ENCODE data around the gene CDH13. TPM values are rescaled to one million over a fixed set of nuclear protein-coding genes. Genes with fewer than 3 reads are reported as not detected.

The CDH13 gene
- total RNA-seq, 1 experiment from 2014 or later, result 36.5 TPM

GRCh38 chr16:83343935-83344366 lies 717.2 kb downstream of the CDH13 start:
- peak; percentile 77 for DNase-seq (ENCODE audit: low read depth)

GRCh38 chr16:83345846-83346640 lies 719.3 kb downstream of the CDH13 start:
- no peak for DNase-seq (ENCODE audit: low read depth)

- no peak for DNase-seq (ENCODE audit: low read depth)
Observed at GRCh38 chr16:83348991-83349390, 722.2 kb downstream of the CDH13 start.

GRCh38 chr16:83350481-83350880 lies 723.7 kb downstream of the CDH13 start:
- no peak for DNase-seq (ENCODE audit: low read depth)

GRCh38 chr16:83351846-83352245 lies 725.1 kb downstream of the CDH13 start:
- DNase-seq (ENCODE audit: low read depth), result no peak

GRCh38 chr16:83353241-83353640 lies 726.5 kb downstream of the CDH13 start:
- no peak for DNase-seq (ENCODE audit: low read depth)

- DNase-seq (ENCODE audit: low read depth), result no peak
Observed at GRCh38 chr16:83354015-83354414, 727.2 kb downstream of the CDH13 start.

- no peak for DNase-seq (ENCODE audit: low read depth)
Observed at GRCh38 chr16:83355570-83356218, 728.9 kb downstream of the CDH13 start.

- DNase-seq (ENCODE audit: low read depth), result peak; percentile 51
Observed at GRCh38 chr16:83356266-83356665, 729.5 kb downstream of the CDH13 start.

GRCh38 chr16:83356986-83357385 lies 730.2 kb downstream of the CDH13 start:
- DNase-seq (ENCODE audit: low read depth), result no peak

- no peak for DNase-seq (ENCODE audit: low read depth)
Observed at GRCh38 chr16:83363521-83363920, 736.8 kb downstream of the CDH13 start.

- peak; percentile 37 for DNase-seq (ENCODE audit: low read depth)
Observed at GRCh38 chr16:83365166-83365565, 738.4 kb downstream of the CDH13 start.

- DNase-seq (ENCODE audit: low read depth), result peak; percentile 28
Observed at GRCh38 chr16:83366228-83366627, 739.5 kb downstream of the CDH13 start.

GRCh38 chr16:83374979-83375378 lies 748.2 kb downstream of the CDH13 start:
- no peak for DNase-seq (ENCODE audit: low read depth)

- no peak for DNase-seq (ENCODE audit: low read depth)
Observed at GRCh38 chr16:83389751-83390150, 763.0 kb downstream of the CDH13 start.

GRCh38 chr16:83390759-83391158 lies 764.0 kb downstream of the CDH13 start:
- no peak for DNase-seq (ENCODE audit: low read depth)

- DNase-seq (ENCODE audit: low read depth), result no peak
Observed at GRCh38 chr16:83392743-83393142, 766.0 kb downstream of the CDH13 start.

- no peak for DNase-seq (ENCODE audit: low read depth)
Observed at GRCh38 chr16:83393196-83393981, 766.6 kb downstream of the CDH13 start.

GRCh38 chr16:83397601-83398291 lies 771.0 kb downstream of the CDH13 start:
- DNase-seq (ENCODE audit: low read depth), result no peak

GRCh38 chr16:83400234-83400633 lies 773.5 kb downstream of the CDH13 start:
- DNase-seq (ENCODE audit: low read depth), result no peak

GRCh38 chr16:83402160-83402814 lies 775.5 kb downstream of the CDH13 start:
- DNase-seq (ENCODE audit: low read depth), result no peak
